GM18517 (cell line): ENCODE data around the gene PRR22.
A peak's percentile ranks its signal among the peaks of the same experiment; 100 is the strongest.

Experiments
- ATAC-seq: cut with Tn5 transposase; IDR thresholded peaks from one replicate; pipeline ENCODE4 v1.9.1; 2021; ENCODE audit warnings: mild to moderate bottlenecking, moderate library complexity; ENCODE audit not compliant: unreplicated experiment

PRR22 gene

GRCh38 chr19:5784581-5785147 lies at the start of gene PRR22:
Gene PRR22 (minus strand): TSS chr19:5784746. CDS start chr19:5784660, 86 bp downstream.
- ATAC-seq = no peak

DNA sequence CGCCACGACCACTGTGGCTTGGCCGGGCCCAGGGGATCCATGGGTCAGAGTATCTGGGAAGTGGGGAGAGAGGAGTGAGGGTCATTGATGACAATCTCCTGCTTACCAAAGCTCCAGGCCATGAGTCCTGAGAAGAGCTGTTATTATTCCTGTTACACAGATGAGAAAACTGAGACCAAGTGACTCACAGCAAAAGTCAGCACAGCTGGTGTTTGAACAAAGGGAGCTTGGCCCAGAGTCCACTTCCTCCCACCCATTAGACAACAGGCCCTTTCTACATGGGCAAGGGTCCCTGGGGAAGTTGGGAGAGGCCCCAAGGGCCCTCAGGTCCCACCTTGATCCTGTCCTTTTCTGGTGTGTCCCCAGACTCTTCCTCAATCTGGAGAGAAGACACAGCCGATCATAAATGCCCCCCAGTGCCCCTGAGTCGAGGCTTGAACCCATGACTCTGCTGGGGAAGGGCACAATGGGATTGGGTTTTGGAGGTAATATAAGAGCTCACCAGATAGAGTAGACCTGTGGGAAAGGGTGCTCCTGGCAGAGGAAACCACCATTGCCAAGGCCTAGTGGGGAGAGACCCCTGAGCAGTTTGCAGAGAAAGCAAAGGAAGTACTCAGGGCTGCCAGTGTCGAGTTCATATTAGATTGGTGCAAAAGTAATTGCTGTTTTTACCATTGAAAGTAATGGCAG lies 48.1 kb upstream of the PRR22 start:
- no peak for ATAC-seq

DNA sequence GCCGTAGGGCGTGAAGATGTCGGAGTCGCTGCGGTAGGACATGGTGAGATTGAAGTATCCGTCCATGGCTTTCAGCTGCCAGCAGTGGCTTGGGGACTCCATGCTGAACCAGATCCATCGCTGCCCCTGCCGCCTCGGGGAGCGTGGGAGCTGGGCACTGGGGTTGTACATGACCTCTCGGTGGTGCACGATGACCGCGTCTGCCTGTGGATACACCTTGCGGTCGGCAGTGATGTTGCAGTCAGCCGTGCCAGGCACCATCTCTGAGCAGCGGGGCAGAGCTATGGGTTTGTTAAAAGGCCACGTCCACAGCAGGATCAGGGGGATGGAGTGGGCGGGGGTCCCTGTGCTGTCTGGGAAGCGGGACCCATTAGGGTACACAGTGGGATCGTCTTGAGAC lies 47.5 kb upstream of the PRR22 start:
- no peak for ATAC-seq

GRCh38 chr19:5831159-5831558 lies 46.6 kb upstream of the PRR22 start:
- ATAC-seq = no peak

- no peak for ATAC-seq
Measured at GRCh38 chr19:5829567-5830310, 45.2 kb upstream of the PRR22 start.

GRCh38 chr19:5828661-5829566 lies 44.4 kb upstream of the PRR22 start:
- no peak for ATAC-seq

DNA sequence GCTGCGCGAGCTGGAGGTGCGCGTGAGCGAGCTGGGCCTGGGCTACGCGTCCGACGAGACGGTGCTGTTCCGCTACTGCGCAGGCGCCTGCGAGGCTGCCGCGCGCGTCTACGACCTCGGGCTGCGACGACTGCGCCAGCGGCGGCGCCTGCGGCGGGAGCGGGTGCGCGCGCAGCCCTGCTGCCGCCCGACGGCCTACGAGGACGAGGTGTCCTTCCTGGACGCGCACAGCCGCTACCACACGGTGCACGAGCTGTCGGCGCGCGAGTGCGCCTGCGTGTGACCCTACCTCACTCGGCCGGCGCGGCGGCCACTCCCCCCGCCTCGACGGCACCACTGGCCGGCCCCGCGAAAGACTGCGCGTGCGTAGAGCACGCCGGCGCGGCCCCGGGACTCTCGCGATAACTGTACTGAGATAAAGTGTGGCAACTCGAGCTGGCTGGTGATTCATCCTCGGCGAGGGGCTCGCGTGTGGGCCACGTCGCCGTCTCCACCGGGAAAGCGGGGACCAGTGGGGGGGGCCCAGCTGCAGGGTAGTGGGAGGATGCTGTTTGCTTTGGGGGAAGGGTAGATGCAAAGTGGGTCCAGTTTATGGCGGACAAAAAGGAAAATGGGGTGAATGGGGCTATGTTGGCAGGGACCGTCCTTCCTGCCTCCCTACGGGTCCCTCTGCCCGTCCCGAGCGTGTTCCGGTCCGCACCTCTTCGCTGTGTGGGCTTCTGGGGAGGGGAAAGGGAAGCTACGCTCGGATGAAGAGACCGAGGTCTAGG lies 43.5 kb upstream of the PRR22 start:
- ATAC-seq = peak; percentile 83

- ATAC-seq = no peak
Measured at GRCh38 chr19:5827342-5827890, 42.9 kb upstream of the PRR22 start.

GRCh38 chr19:5826531-5827341 lies 42.2 kb upstream of the PRR22 start:
- ATAC-seq = no peak

DNA sequence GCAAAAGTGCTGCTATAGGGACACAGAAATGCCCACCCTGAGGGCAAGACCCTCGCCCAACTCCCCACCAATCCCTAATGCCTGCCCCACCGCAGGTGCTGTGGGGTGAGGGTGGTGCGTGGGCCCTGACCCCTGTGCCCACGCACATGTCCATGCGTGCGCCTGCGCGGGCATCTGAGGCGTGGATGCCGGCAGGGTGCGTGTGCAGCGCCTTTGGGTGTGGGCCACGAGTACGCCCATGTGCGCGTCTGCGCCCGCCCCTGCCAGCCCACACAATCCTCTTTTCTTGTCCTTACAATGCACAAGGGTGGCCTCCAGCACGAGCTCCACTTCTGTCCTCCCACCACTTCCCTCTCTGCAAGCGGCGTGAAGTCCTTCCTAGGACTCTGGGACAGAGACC lies 40.6 kb upstream of the PRR22 start:
- ATAC-seq = no peak

- no peak for ATAC-seq
Measured at GRCh38 chr19:5824751-5825150, 40.2 kb upstream of the PRR22 start.

GRCh38 chr19:5823579-5824281 lies 39.2 kb upstream of the PRR22 start:
- no peak for ATAC-seq

GRCh38 chr19:5822181-5822844 lies 37.8 kb upstream of the PRR22 start:
- ATAC-seq = no peak

- no peak for ATAC-seq
Measured at GRCh38 chr19:5821521-5822180, 37.1 kb upstream of the PRR22 start.

- no peak for ATAC-seq
Measured at GRCh38 chr19:5820785-5821184, 36.2 kb upstream of the PRR22 start.

DNA sequence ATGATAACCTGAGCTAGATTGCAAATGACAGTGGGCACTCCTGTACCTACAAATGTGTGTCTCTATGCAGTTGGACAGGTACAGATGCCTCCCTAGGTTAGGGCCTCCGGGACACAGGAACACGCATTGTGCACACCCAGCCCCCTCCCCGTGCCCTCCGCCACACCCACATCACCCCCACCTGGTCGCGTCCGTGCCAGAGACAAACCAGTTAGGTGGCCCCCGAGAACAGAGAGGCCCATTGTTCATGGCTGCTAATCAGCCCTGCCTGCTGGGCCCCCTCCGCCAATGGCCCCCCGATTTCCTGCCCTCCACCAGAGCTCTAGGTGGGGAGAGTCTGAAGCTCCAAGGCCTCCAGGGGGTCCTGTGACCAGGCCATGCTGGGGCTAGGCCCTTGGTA lies 34.0 kb upstream of the PRR22 start:
- no peak for ATAC-seq

DNA sequence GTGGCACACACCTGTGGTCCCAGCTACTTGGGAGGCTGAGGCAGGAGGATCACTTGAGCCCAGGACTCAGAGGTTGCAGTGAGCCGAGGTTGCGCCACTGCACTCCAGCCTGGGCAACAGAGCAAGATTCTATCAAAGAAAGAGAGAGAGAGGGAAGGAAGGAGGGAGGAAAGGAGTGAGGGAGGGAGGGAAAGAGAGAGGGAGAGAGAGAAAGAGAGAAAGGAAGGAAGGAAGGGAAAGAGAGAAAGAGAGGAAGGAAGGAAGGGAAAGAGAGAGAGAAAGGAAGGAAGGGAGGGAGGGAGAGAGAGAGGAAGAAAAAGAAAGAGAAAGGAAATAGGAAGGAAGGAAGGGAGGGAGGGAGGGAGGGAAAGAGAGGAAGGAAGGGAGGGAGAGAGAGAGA lies 32.7 kb upstream of the PRR22 start:
- no peak for ATAC-seq

DNA sequence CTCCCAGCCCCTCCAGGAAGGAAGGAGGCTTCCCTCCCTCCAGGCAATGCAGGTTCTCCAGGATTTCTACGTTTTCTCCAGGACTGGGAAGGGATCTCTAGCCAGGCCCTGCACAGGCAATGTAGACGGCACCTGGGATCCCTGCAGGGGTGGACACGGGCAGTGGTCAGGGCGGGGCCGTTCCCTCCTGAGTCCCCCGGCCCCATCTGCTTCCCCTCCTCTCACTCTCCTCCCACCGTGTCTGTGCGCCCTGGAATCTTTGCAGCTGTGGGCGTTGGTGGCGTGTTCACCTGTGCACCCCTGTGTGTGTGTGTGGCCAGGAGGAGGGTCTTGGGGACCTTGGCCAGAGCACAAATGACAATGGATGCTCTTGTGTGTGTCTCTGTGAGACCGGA lies 30.3 kb upstream of the PRR22 start:
- no peak for ATAC-seq
